Measurements from ENCODE around the gene TMEM255A.

- TF ChIP-seq CTCF (IDR thresholded peaks at IDR 0.05) (no peak), GABPA (IDR thresholded peaks at IDR 0.05; ENCODE audit: low read depth) (no peak), TCF12 (IDR thresholded peaks at IDR 0.05) (no peak)
Observed at GRCh38 chrX:120316587-120317283, 5.5 kb upstream of the TMEM255A start.
